ENCODE data around the gene USP35.

GRCh38 chr11:78200553-78200952 is 11.8 kb downstream of the USP35 start:
- TF ChIP-seq, protein P1, sequence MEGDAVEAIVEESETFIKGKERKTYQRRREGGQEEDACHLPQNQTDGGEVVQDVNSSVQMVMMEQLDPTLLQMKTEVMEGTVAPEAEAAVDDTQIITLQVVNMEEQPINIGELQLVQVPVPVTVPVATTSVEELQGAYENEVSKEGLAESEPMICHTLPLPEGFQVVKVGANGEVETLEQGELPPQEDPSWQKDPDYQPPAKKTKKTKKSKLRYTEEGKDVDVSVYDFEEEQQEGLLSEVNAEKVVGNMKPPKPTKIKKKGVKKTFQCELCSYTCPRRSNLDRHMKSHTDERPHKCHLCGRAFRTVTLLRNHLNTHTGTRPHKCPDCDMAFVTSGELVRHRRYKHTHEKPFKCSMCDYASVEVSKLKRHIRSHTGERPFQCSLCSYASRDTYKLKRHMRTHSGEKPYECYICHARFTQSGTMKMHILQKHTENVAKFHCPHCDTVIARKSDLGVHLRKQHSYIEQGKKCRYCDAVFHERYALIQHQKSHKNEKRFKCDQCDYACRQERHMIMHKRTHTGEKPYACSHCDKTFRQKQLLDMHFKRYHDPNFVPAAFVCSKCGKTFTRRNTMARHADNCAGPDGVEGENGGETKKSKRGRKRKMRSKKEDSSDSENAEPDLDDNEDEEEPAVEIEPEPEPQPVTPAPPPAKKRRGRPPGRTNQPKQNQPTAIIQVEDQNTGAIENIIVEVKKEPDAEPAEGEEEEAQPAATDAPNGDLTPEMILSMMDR (conservative IDR thresholded peaks at IDR 0.05; ENCODE audit: low read depth, low read length), result no peak
- TF ChIP-seq EZH2phosphoT487 (IDR thresholded peaks at IDR 0.05; ENCODE audit: borderline replicate concordance, low read length) (no peak), EZH2 (IDR thresholded peaks at IDR 0.05; ENCODE audit: low read length, unreplicated experiment) (no peak)
